OCI-LY3 (cell line): ENCODE results near the gene EFCAB8.

ENCODE experiments used
- CTCF ChIP-seq: fragments of 200-600, 300-600 bp; sonication (generic); IDR thresholded peaks from 2 replicates; pipeline ENCODE4 v1.5.1; 2014; ENCODE audit warnings: antibody characterized with exemption, low read length, low read depth
- EZH2phosphoT487 ChIP-seq: fragments of 200-600 bp; shearing (Covaris generic); IDR thresholded peaks from 2 replicates; pipeline ENCODE4 v1.6.1; 2018; ENCODE audit warnings: antibody characterized with exemption, mixed run types, low read depth

GRCh38 chr20:32893263-32894025 lies 34.7 kb downstream of the EFCAB8 start:
- TF ChIP-seq EZH2phosphoT487: no peak
- no peak for TF ChIP-seq CTCF
